Measurements from ENCODE around the gene WDR27.

- TF ChIP-seq GATA2 (IDR thresholded peaks at IDR 0.05; ENCODE audit: low read depth, low read length) = no peak
- no peak for TF ChIP-seq GATA3 (IDR thresholded peaks at IDR 0.05; ENCODE audit: low read depth, low read length)
Observed at GRCh38 chr6:169574420-169574819, 127.4 kb downstream of the WDR27 start.
